ENCODE results near the gene ONECUT3.

Gene ONECUT3

GRCh38 chr19:1827566-1828278 is 74.4 kb downstream of the ONECUT3 start:
- no peak overlapping the region for H3K27ac ChIP-seq
- TF ChIP-seq Cebpa-rat (IDR thresholded peaks at IDR 0.05) = no peak
- H3K4me1 ChIP-seq = peaks cover 62% of the 10 kb centered on the region

GRCh38 chr19:1828279-1829238 is 75.3 kb downstream of the ONECUT3 start:
- Histone ChIP-seq H3K27ac (no peak overlapping the region), H3K36me3 (peaks cover 93% of the 10 kb centered on the region), H3K4me1 (peaks cover 67% of the 10 kb centered on the region), H3K9me3 (no peaks in the 10 kb centered on the region), H3K9ac (no peak overlapping the region), H4K20me1 (peaks cover 100% of the 10 kb centered on the region), H3K4me2 (no peak overlapping the region), H3K27me3 (no peaks in the 10 kb centered on the region), H3K4me3 (no peak overlapping the region)
- TF ChIP-seq Cebpa-rat (IDR thresholded peaks at IDR 0.05) = no peak

More at GRCh38 chr19:1827566-1828278, 74.4 kb downstream of the ONECUT3 start:
- Histone ChIP-seq H3K4me3 (no peak overlapping the region), H4K20me1 (peaks cover 100% of the 10 kb centered on the region), H3K4me2 (peak overlapping the region; percentile 40; the same call in 1 of the 2 replicates), H3K9me3 (no peaks in the 10 kb centered on the region), H3K9ac (no peak overlapping the region), H3K27me3 (no peaks in the 10 kb centered on the region), H3K36me3 (peaks cover 93% of the 10 kb centered on the region)

- H3K4me2 ChIP-seq = peak overlapping the region; percentile 31
- peaks cover 93% of the 10 kb centered on the region for H3K36me3 ChIP-seq
- no peaks in the 10 kb centered on the region for H3K27me3 ChIP-seq
- peaks cover 78% of the 10 kb centered on the region for H3K4me1 ChIP-seq
- no peaks in the 10 kb centered on the region for H3K9me3 ChIP-seq
- no peak overlapping the region for H3K27ac ChIP-seq
- H3K4me3 ChIP-seq = no peak overlapping the region
- H4K20me1 ChIP-seq = peaks cover 100% of the 10 kb centered on the region
- no peak for TF ChIP-seq Cebpa-rat (IDR thresholded peaks at IDR 0.05)
- 0 out of 2 replicates have a peak overlapping the region, but pooled peaks have one; percentile 7 for H3K9ac ChIP-seq
These were observed 76.7 kb downstream of the ONECUT3 start for GRCh38 chr19:1829958-1830357.

- 0 out of 2 replicates have a peak overlapping the region, but pooled peaks have one; percentile 7 for H3K9ac ChIP-seq
- H3K36me3 ChIP-seq = peaks cover 93% of the 10 kb centered on the region
- no peaks in the 10 kb centered on the region for H3K9me3 ChIP-seq
- no peak overlapping the region for H3K4me3 ChIP-seq
- H4K20me1 ChIP-seq = peaks cover 100% of the 10 kb centered on the region
- H3K4me2 ChIP-seq = peak overlapping the region; percentile 31
- H3K4me1 ChIP-seq = peaks cover 80% of the 10 kb centered on the region
- TF ChIP-seq Cebpa-rat (IDR thresholded peaks at IDR 0.05) = peak; percentile 44; the same call in 1 of the 2 replicates
- no peak overlapping the region for H3K27ac ChIP-seq
- H3K27me3 ChIP-seq = no peaks in the 10 kb centered on the region
These were observed 77.3 kb downstream of the ONECUT3 start for GRCh38 chr19:1830568-1830967.
